CD4-positive, CD25-positive, alpha-beta regulatory T cell (primary cell): Measurements from ENCODE around the gene ASPA. TPM values are rescaled to one million over a fixed set of nuclear protein-coding genes. Genes with fewer than 3 reads are reported as not detected.

Experiments
- ATAC-seq, 2 donors: fragments of 150-1000 bp; cut with Tn5 transposase; one replicate each; pipeline ENCODE4 v1.10.0; 2021; ENCODE audit warnings: low read depth in 2 of 2, moderate number of reproducible peaks in 2 of 2, moderate library complexity in 1 of 2
- DNase-seq, 3 donors: peaks; one replicate each; pipeline versions ENCODE4 v3.0.0 to v3.0.0-alpha.2; 2012 to 2022; ENCODE audit warnings: mixed read lengths in 1 of 3
- H3K27ac ChIP-seq: one replicate; pipeline ENCODE4 v1.7.0; 2013; ENCODE audit warnings: mild to moderate bottlenecking, low read length; ENCODE audit not compliant: insufficient read depth, poor library complexity, severe bottlenecking
- H3K27me3 ChIP-seq: one replicate; pipeline ENCODE4 v1.7.0; 2013; ENCODE audit warnings: low read length; ENCODE audit not compliant: control insufficient read depth, insufficient read depth
- H3K36me3 ChIP-seq: one replicate; pipeline ENCODE4 v1.7.0; 2013; ENCODE audit warnings: mild to moderate bottlenecking, low read length, moderate library complexity; ENCODE audit not compliant: control insufficient read depth, insufficient read depth
- H3K4me1 ChIP-seq: 2 replicates; pipeline ENCODE4 v1.7.0; 2013; ENCODE audit warnings: mild to moderate bottlenecking, low read length; ENCODE audit not compliant: insufficient read depth, control insufficient read depth, poor library complexity, severe bottlenecking
- H3K4me3 ChIP-seq: one replicate; pipeline ENCODE4 v1.7.0; 2013; ENCODE audit warnings: low read depth, mild to moderate bottlenecking, low read length, moderate library complexity
- H3K9me3 ChIP-seq, 2 experiments: 1 replicate in 1 of 2; 2 replicates in 1 of 2; pipeline ENCODE4 v1.7.0; 2013; ENCODE audit warnings: low read length in 2 of 2, mild to moderate bottlenecking in 1 of 2, moderate library complexity in 1 of 2; ENCODE audit not compliant: control insufficient read depth in 2 of 2
- H3K27ac Mint-ChIP-seq, 3 donors: one replicate each; pipeline ENCODE4 v1.8.0; 2020 to 2022; ENCODE audit warnings: mild to moderate bottlenecking in 3 of 3, mixed read lengths in 3 of 3, moderate library complexity in 2 of 3
- H3K27me3 Mint-ChIP-seq: one replicate; pipeline ENCODE4 v1.8.0; 2022; ENCODE audit warnings: mild to moderate bottlenecking, mixed read lengths
- H3K36me3 Mint-ChIP-seq: one replicate; pipeline ENCODE4 v1.8.0; 2020; ENCODE audit warnings: mixed read lengths
- H3K4me1 Mint-ChIP-seq, 4 donors: one replicate each; pipeline ENCODE4 v1.8.0; 2020 to 2022; ENCODE audit warnings: mixed read lengths in 4 of 4, mild to moderate bottlenecking in 1 of 4
- H3K4me3 Mint-ChIP-seq, 4 donors: one replicate each; pipeline ENCODE4 v1.8.0; 2020 to 2022; ENCODE audit warnings: mild to moderate bottlenecking in 4 of 4, mixed read lengths in 4 of 4, moderate library complexity in 3 of 4
- H3K9me3 Mint-ChIP-seq, 7 donors: one replicate each; pipeline ENCODE4 v1.8.0; 2020 to 2022; ENCODE audit warnings: mixed read lengths in 7 of 7, mild to moderate bottlenecking in 3 of 7, moderate library complexity in 2 of 7
- polyA plus RNA-seq, 4 donors: library from polyadenylated mRNA; unstranded; fragments of 300-500 nt; fragmentation: Illumina TruSeq; gene quantifications; one replicate each; pipeline ENCODE4 v1.2.3, GENCODE V29; 2021
- total RNA-seq: library from RNA; stranded (reverse); gene quantifications from one replicate; pipeline ENCODE4 v1.2.3, GENCODE V29; 2022

Gene ASPA
- total and polyA plus RNA-seq, 5 donors from 2014 or later: not detected

DNA sequence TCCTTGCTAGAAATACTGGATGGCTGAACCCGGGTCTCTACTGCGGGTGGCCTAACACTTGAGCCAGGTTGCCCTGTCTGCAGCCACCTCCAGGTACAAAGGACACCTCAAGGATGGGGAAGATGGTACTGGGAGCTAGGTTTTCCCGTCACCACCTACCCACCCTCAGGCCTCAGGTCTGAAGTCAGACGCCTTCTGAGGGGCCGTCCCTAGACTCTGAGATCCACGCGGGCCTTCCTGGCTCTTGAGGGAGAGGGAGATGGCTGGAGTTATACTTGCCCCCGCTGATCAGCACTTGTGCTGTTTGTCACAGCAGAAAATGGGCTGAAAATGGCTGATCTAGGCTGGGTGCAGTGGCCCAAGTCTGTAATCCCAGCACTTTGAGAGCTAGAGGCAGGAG is 71.2 kb downstream of the ASPA start:
- no peak overlapping the region for H3K4me3 ChIP-seq
- ATAC-seq (no peak), DNase-seq (no peak)
- no peak overlapping the region for H3K27ac Mint-ChIP-seq
- H3K4me3 Mint-ChIP-seq: no peak overlapping the region
- H3K36me3 Mint-ChIP-seq: no peaks in the 10 kb centered on the region
- no peaks in the 10 kb centered on the region for H3K36me3 ChIP-seq
- H3K27me3 Mint-ChIP-seq: peaks cover 9% of the 10 kb centered on the region
- H3K9me3 Mint-ChIP-seq: peaks cover 0 to 3% (median 0%) of the 10 kb centered on the region in 7 donors
- H3K27ac ChIP-seq: no peak overlapping the region
- H3K4me1 Mint-ChIP-seq: peaks cover 0 to 4% (median 0%) of the 10 kb centered on the region in 4 donors
- no peaks in the 10 kb centered on the region for H3K9me3 ChIP-seq
- no peaks in the 10 kb centered on the region for H3K4me1 ChIP-seq
- peaks cover 2% of the 10 kb centered on the region for H3K27me3 ChIP-seq

DNA sequence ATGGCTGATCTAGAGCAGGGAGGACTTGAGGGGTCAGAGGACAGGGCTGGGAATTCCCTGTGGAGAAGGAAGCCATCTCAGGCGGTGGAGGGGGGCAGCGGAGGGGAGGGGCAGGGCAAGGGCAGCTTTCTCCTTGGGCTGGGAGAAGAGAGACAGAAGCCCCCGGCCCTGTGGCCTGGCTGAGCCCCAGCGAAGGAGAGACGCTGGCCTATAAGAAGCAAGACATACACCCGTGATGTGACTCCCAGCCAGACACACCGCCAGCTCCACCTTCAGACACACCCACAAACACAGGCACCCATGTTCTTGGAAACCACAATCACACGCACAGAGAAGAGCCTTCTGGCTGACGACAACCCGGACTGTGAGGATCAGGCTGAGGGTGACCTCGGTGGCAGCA is 71.8 kb downstream of the ASPA start:
- ATAC-seq: no peak
- Histone ChIP-seq H3K27ac (no peak overlapping the region), H3K36me3 (no peaks in the 10 kb centered on the region), H3K9me3 (no peaks in the 10 kb centered on the region), H3K4me3 (no peak overlapping the region), H3K27me3 (peaks cover 2% of the 10 kb centered on the region), H3K4me1 (no peaks in the 10 kb centered on the region)
- no peak overlapping the region for H3K27ac Mint-ChIP-seq
- H3K36me3 Mint-ChIP-seq: no peaks in the 10 kb centered on the region
- H3K27me3 Mint-ChIP-seq: peaks cover 9% of the 10 kb centered on the region
- DNase-seq: no peak
- H3K4me1 Mint-ChIP-seq: peaks cover 0 to 4% (median 0%) of the 10 kb centered on the region in 4 donors
- H3K4me3 Mint-ChIP-seq: no peak overlapping the region
- peaks cover 0 to 3% (median 0%) of the 10 kb centered on the region in 7 donors for H3K9me3 Mint-ChIP-seq

DNA sequence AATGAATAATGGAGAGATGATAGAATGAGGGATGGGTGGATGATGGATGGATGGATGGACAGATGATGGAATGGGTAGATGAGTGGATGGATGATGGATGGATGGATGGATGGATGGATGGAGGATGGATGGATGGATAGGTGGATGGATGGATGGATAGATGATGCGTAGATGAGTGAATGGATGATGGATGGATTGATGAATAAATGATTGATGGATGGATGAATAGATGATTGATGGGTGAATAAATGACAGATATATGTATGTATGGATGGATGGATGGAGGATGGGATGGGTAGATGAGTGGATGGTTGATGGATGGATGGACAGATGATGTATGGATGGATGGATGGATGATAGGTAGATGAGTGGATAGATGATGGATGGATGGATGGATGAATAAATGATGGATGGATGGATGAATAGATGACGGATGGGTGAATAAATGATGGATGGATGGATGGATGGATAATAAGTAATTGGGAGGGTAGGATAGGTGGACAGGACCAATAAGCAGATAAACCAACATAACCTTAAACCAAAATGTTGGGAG is 73.9 kb downstream of the ASPA start:
- Histone ChIP-seq H3K9me3 (no peaks in the 10 kb centered on the region), H3K27me3 (peaks cover 2% of the 10 kb centered on the region), H3K27ac (no peak overlapping the region), H3K4me1 (no peaks in the 10 kb centered on the region), H3K36me3 (no peaks in the 10 kb centered on the region), H3K4me3 (no peak overlapping the region)
- Mint-ChIP-seq H3K4me1 (no peaks in the 10 kb centered on the region), H3K27me3 (peaks cover 10% of the 10 kb centered on the region), H3K27ac (no peak overlapping the region), H3K36me3 (no peaks in the 10 kb centered on the region), H3K4me3 (no peak overlapping the region), H3K9me3 (no peaks in the 10 kb centered on the region)
- no peak for DNase-seq
- no peak for ATAC-seq

DNA sequence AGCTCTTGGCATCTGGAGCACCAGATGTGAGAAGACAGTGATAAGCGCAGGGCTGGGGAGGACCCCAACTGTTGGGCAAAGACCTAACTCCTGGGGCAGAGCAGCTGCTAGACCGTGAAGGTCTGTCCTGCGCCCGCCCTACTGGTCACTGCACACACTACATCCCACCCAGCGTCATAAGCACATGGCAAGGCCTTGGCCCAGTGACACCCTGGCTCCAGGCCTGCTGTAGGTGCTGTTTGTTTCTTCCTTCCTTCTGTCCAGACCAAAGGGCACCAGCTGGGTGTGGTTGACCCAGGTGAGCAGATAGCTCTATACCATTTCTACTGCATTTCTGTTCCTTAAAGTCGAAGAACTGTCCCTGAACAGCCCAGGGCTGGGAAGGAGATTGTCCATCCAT is 75.4 kb downstream of the ASPA start:
- Mint-ChIP-seq H3K36me3 (no peaks in the 10 kb centered on the region), H3K27ac (no peak overlapping the region), H3K27me3 (peaks cover 10% of the 10 kb centered on the region), H3K4me3 (no peak overlapping the region), H3K9me3 (no peaks in the 10 kb centered on the region), H3K4me1 (no peaks in the 10 kb centered on the region)
- DNase-seq (no peak), ATAC-seq (no peak)
- Histone ChIP-seq H3K36me3 (no peaks in the 10 kb centered on the region), H3K27me3 (peaks cover 2% of the 10 kb centered on the region), H3K27ac (no peak overlapping the region), H3K4me3 (no peak overlapping the region), H3K9me3 (no peaks in the 10 kb centered on the region), H3K4me1 (no peaks in the 10 kb centered on the region)

DNA sequence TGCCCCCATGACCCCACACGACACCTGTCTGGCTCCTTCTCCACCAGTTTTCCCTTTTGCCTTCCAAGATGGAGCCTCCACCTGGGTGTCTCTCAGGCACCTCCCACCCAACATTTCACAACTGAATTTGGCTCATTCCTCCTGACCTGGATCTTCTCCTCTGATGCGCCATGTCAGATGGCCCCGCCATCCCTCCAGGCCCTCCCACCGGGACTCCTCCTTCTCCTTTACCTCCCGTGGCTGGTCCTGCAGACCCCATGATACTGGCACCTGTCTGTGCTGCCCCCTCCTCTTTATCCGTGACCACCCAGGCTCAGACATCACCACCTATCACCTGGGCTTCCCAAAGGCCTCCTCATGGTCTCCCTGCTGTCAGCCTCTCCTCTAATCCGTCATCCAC is 77.1 kb downstream of the ASPA start:
- peaks cover 10% of the 10 kb centered on the region for H3K27me3 Mint-ChIP-seq
- H3K36me3 Mint-ChIP-seq: no peaks in the 10 kb centered on the region
- H3K4me3 Mint-ChIP-seq: no peak overlapping the region
- H3K4me1 Mint-ChIP-seq: peaks cover 0 to 10% (median 0%) of the 10 kb centered on the region in 4 donors
- no peaks in the 10 kb centered on the region for H3K9me3 Mint-ChIP-seq
- peaks cover 2% of the 10 kb centered on the region for H3K27me3 ChIP-seq
- no peak overlapping the region for H3K4me3 ChIP-seq
- H3K27ac Mint-ChIP-seq: no peak overlapping the region
- H3K36me3 ChIP-seq: no peaks in the 10 kb centered on the region
- no peak for DNase-seq
- H3K9me3 ChIP-seq: no peaks in the 10 kb centered on the region
- no peak overlapping the region for H3K27ac ChIP-seq
- peaks cover 8% of the 10 kb centered on the region for H3K4me1 ChIP-seq
- no peak for ATAC-seq

Other genes with a start within 250 kb of the ASPA start
- 0.42 TPM for gene OR3A1, start 177.6 kb upstream of the ASPA start, total RNA-seq
- under 1 TPM in 3 of 4 donors, not detected in 1; 0.13 to 0.56 (median 0.38) TPM for gene OR3A1, start 177.6 kb upstream of the ASPA start, polyA plus RNA-seq
- 0.59 TPM for gene OR3A2, start 89.7 kb upstream of the ASPA start, total RNA-seq
- gene OR3A2, start 89.7 kb upstream of the ASPA start, polyA plus RNA-seq: 1 to 10 TPM in 1 of 4 donors, under 1 TPM in 2, not detected in 1; 0.10 to 1.0 (median 0.39) TPM
- not detected for gene OR1E1, start 77.6 kb upstream of the ASPA start, total RNA-seq
- gene OR1E1, start 77.6 kb upstream of the ASPA start, polyA plus RNA-seq: not detected
- gene OR3A3, start 64.6 kb upstream of the ASPA start, total RNA-seq: not detected
- not detected for gene OR3A3, start 64.6 kb upstream of the ASPA start, polyA plus RNA-seq
- gene OR1E2, start 42.2 kb upstream of the ASPA start, total RNA-seq: not detected
- not detected for gene OR1E2, start 42.2 kb upstream of the ASPA start, polyA plus RNA-seq
- gene SPATA22, start 4.2 kb upstream of the ASPA start, total RNA-seq: not detected
- gene SPATA22, start 4.2 kb upstream of the ASPA start, polyA plus RNA-seq: under 1 TPM in 1 of 4 donors, not detected in 3; 0.23 TPM
- 0.25 TPM for gene TRPV3, start 81.8 kb downstream of the ASPA start, total RNA-seq
- under 1 TPM in 1 of 4 donors, not detected in 3; 0.06 TPM for gene TRPV3, start 81.8 kb downstream of the ASPA start, polyA plus RNA-seq
- gene TRPV1, start 133.4 kb downstream of the ASPA start, total RNA-seq: 3.4 TPM
- 1 to 10 TPM in 1 of 4 donors, under 1 TPM in 2, not detected in 1; 0.25 to 1.3 (median 0.70) TPM for gene TRPV1, start 133.4 kb downstream of the ASPA start, polyA plus RNA-seq
- gene SHPK, start 160.3 kb downstream of the ASPA start, total RNA-seq: 7.5 TPM
- gene SHPK, start 160.3 kb downstream of the ASPA start, polyA plus RNA-seq: 1 to 10 TPM; 6.1 to 8.5 (median 6.8) TPM
- 10.0 TPM for gene CTNS, start 160.8 kb downstream of the ASPA start, total RNA-seq
- 10 to 100 TPM; 10.2 to 11.5 (median 10.4) TPM for gene CTNS, start 160.8 kb downstream of the ASPA start, polyA plus RNA-seq
- 14.9 TPM for gene TAX1BP3, start 192.6 kb downstream of the ASPA start, total RNA-seq
- 10 to 100 TPM; 33.2 to 43.6 (median 35.7) TPM for gene TAX1BP3, start 192.6 kb downstream of the ASPA start, polyA plus RNA-seq
- 27.2 TPM for gene EMC6, start 192.8 kb downstream of the ASPA start, total RNA-seq
- 100 to 1,000 TPM; 112 to 125 (median 117) TPM for gene EMC6, start 192.8 kb downstream of the ASPA start, polyA plus RNA-seq
- gene P2RX5, start 220.2 kb downstream of the ASPA start, total RNA-seq: 16.7 TPM
- 10 to 100 TPM; 11.8 to 21.0 (median 14.5) TPM for gene P2RX5, start 220.2 kb downstream of the ASPA start, polyA plus RNA-seq
- gene HASPIN, start 247.9 kb downstream of the ASPA start, total RNA-seq: 0.27 TPM
- under 1 TPM; 0.07 to 0.53 (median 0.34) TPM for gene HASPIN, start 247.9 kb downstream of the ASPA start, polyA plus RNA-seq